Astrocyte of the cerebellum (primary cell): Measurements from ENCODE around the gene MYBPH.

ENCODE experiments used
- DNase-seq: peaks from one replicate; pipeline ENCODE4 v3.0.0-alpha.2; 2011; ENCODE audit warnings: low read depth
- H3K4me3 ChIP-seq: 2 replicates; pipeline ENCODE4 v1.5.1; 2011; ENCODE audit warnings: mild to moderate bottlenecking, low read depth, low read length, moderate library complexity
- in situ Hi-C: cut with HindIII; loops from 2 replicates; pipeline ENCODE4 v1.10.0; 2017; ENCODE audit warnings: low sequenced_read_pairs
- TF ChIP-seq, protein P1 (sequence below): IDR thresholded peaks from 2 replicates; pipeline ENCODE4 v1.5.1; 2012; ENCODE audit warnings: low read length, low read depth, moderate library complexity, mild to moderate bottlenecking; ENCODE audit errors: missing control alignments

MYBPH gene

DNA sequence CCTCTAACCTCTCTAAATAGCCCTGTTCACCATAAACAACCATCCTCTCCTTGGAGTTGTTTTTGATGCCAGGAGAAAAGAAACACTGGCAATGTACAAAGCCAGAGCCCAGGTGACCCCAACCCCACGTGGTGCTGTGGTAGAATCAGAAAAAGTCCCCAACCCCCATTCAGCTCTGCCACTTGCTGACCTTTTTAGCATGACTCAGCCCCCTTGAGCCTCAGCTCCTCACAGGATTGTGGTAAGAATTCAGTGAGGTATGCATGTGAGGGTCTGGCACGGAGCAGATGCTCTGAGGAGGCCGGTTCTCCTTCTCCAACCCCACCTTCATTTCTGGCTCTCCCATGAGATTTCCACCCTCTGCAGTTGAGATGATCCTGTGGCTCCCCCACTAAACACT, 22.0 kb upstream of the MYBPH start:
- in situ Hi-C loops, result no loop called here
- DNase-seq, result peak; percentile 84
- TF ChIP-seq, protein P1, sequence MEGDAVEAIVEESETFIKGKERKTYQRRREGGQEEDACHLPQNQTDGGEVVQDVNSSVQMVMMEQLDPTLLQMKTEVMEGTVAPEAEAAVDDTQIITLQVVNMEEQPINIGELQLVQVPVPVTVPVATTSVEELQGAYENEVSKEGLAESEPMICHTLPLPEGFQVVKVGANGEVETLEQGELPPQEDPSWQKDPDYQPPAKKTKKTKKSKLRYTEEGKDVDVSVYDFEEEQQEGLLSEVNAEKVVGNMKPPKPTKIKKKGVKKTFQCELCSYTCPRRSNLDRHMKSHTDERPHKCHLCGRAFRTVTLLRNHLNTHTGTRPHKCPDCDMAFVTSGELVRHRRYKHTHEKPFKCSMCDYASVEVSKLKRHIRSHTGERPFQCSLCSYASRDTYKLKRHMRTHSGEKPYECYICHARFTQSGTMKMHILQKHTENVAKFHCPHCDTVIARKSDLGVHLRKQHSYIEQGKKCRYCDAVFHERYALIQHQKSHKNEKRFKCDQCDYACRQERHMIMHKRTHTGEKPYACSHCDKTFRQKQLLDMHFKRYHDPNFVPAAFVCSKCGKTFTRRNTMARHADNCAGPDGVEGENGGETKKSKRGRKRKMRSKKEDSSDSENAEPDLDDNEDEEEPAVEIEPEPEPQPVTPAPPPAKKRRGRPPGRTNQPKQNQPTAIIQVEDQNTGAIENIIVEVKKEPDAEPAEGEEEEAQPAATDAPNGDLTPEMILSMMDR, result no peak
- no peak overlapping the region for H3K4me3 ChIP-seq

DNA sequence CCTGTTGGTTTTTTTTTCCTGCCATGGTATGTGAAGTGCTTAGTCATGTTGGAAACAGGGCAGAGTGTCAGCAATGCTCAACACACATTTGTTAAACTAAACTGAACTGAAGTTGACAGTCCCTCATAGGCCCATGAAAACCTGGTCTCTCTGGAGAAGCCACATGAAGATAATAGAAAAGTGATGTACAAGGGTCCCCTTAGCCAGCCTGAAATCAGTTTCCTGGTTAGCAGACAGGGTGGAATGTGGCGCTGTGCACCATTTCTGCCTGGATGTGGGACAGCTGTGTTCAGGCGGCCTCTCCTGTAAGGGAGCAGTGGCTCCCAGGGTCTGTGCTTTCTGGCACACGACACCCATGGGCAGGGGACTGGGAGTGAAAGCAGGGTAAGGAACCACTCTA, 20.7 kb upstream of the MYBPH start:
- TF ChIP-seq, protein P1, result no peak
- in situ Hi-C loops, result no loop called here
- no peak for DNase-seq
- no peak overlapping the region for H3K4me3 ChIP-seq

DNA sequence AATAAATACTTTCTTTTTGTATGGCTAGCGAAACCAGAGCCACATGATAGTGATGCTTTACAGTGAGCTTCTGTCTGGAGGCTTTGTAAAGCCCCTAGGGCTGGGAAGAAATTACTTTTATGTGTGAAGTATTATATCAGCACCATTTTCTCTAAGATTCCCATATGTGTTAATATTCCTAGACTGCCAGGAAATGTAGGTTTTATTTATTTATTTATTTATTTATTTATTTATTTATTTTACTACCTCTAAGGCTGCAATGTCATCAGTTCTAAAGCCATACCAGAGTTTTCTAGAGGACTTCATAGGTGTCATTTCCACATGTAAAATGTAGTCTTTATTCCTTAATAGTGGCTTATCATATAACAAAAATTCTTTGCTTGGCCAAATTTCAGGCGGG, 15.3 kb upstream of the MYBPH start:
- H3K4me3 ChIP-seq, result no peak overlapping the region
- TF ChIP-seq, protein P1, result no peak
- in situ Hi-C loops, result no loop called here
- DNase-seq, result no peak

DNA sequence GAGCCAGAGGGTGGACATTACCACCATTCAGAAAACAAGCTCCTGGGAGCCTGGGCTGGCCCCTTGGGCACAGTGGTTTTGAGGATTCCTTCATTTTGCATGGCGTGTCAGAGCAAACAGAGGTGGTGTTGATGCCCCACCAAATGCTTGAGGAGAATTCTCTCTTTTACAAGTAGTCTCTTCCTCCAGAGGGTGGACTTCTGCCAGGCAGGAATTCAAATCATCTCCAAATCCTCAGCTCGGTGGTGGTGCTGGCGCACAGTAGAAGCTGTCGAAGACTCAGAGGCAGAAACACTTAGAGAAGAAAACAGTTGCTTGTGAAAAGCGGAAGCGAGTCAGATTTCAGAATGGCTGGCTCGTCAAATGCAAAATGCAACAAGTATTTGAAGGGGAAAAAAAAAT, 14.3 kb upstream of the MYBPH start:
- TF ChIP-seq, protein P1, result no peak
- no peak overlapping the region for H3K4me3 ChIP-seq
- no peak for DNase-seq
- in situ Hi-C loops, result no loop called here

GRCh38 chr1:203188686-203189232, 13.1 kb upstream of the MYBPH start:
- H3K4me3 ChIP-seq, result no peak overlapping the region
- DNase-seq, result no peak
- in situ Hi-C loops, result no loop called here
- TF ChIP-seq, protein P1, result no peak

DNA sequence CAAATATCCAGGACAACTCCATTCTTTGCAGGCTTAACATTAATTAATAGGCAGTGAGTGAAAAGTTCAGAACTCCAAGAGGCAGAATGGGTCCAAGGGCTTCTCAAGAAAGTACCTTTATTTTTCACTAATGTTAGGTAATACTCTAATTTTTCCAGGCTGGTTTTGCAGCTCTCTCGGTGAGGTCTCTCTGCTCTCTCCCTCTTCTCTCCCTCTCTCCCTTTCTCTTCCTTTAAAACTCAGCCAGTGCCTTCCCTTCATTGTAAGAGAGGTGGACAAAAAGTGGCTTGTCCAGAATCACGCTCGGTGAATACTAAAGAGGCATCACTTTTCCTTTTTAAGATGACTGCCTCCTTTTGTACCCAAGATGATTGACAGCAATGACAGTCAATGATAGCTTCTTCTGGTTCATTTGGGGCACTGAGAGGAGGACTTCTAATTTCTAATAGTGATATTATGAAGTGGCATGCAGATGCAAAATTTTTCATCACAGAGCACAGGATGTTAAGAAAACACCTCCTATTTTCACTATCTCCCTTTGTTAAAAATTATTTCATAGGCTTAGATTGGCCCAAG, 12.2 kb upstream of the MYBPH start:
- in situ Hi-C loops, result no loop called here

More for the DNA sequence above, 12.2 kb upstream of the MYBPH start:
- no peak overlapping the region for H3K4me3 ChIP-seq
- TF ChIP-seq, protein P1, result no peak
- DNase-seq, result no peak
